ENCODE data around the gene ANHX.

ANHX gene

GRCh38 chr12:133206390-133206789, 29.3 kb downstream of the ANHX start:
- Histone ChIP-seq H3K9me3 (ENCODE audit: insufficient read depth, low read length, severe bottlenecking) (peaks cover 93% of the 10 kb centered on the region), H3K79me2 (ENCODE audit: insufficient read depth, low read length) (no peaks in the 10 kb centered on the region), H3K4me1 (ENCODE audit: insufficient read depth, low read length) (no peaks in the 10 kb centered on the region), H3K4me2 (ENCODE audit: insufficient read depth, low read length) (no peak overlapping the region), H3K27ac (ENCODE audit: low read length) (no peak overlapping the region), H3K27me3 (ENCODE audit: insufficient read depth, low read length, poor library complexity) (no peaks in the 10 kb centered on the region), H3K36me3 (ENCODE audit: insufficient read depth, low read length) (peaks cover 29% of the 10 kb centered on the region), H3K4me3 (ENCODE audit: low read depth in 1 of 2, low read length in 2 of 2) (no peak overlapping the region), H4K20me1 (ENCODE audit: insufficient read depth, low read length) (no peaks in the 10 kb centered on the region), H3K9ac (ENCODE audit: low read depth, low read length) (no peak overlapping the region), H2AFZ (ENCODE audit: low read depth, low read length) (no peak overlapping the region)
- ATAC-seq (ENCODE audit: insufficient read depth, low read depth) (no peak), DNase-seq (no peak)
- no peak for TF ChIP-seq EZH2 (IDR thresholded peaks at IDR 0.05; ENCODE audit: borderline replicate concordance, low read depth, low read length, severe bottlenecking)
- TF ChIP-seq CTCF (IDR thresholded peaks at IDR 0.05; ENCODE audit: borderline replicate concordance, extremely low read depth, low read length, poor library complexity, severe bottlenecking), result no peak

- Histone ChIP-seq H4K20me1 (ENCODE audit: insufficient read depth, low read length) (no peaks in the 10 kb centered on the region), H3K4me2 (ENCODE audit: insufficient read depth, low read length) (no peak overlapping the region), H2AFZ (ENCODE audit: low read depth, low read length) (no peak overlapping the region), H3K27me3 (ENCODE audit: insufficient read depth, low read length, poor library complexity) (no peaks in the 10 kb centered on the region), H3K27ac (ENCODE audit: low read length) (no peak overlapping the region), H3K36me3 (ENCODE audit: insufficient read depth, low read length) (peaks cover 40% of the 10 kb centered on the region), H3K4me3 (ENCODE audit: low read depth in 1 of 2, low read length in 2 of 2) (peak overlapping the region in 1 of 2 experiments; percentile 42; a peak in 2 of 4 replicates), H3K9me3 (ENCODE audit: insufficient read depth, low read length, severe bottlenecking) (peaks cover 87% of the 10 kb centered on the region), H3K79me2 (ENCODE audit: insufficient read depth, low read length) (no peaks in the 10 kb centered on the region), H3K4me1 (ENCODE audit: insufficient read depth, low read length) (no peaks in the 10 kb centered on the region), H3K9ac (ENCODE audit: low read depth, low read length) (no peak overlapping the region)
- ATAC-seq (ENCODE audit: insufficient read depth, low read depth) (no peak), DNase-seq (no peak)
- TF ChIP-seq EZH2 (IDR thresholded peaks at IDR 0.05; ENCODE audit: borderline replicate concordance, low read depth, low read length, severe bottlenecking) (no peak), CTCF (IDR thresholded peaks at IDR 0.05; ENCODE audit: borderline replicate concordance, extremely low read depth, low read length, poor library complexity, severe bottlenecking) (no peak)
These were observed 31.4 kb downstream of the ANHX start for GRCh38 chr12:133204264-133204603.

GRCh38 chr12:133203344-133204263, 32.1 kb downstream of the ANHX start:
- no peak overlapping the region for H2AFZ ChIP-seq (ENCODE audit: low read depth, low read length)
- TF ChIP-seq CTCF (IDR thresholded peaks at IDR 0.05; ENCODE audit: borderline replicate concordance, extremely low read depth, low read length, poor library complexity, severe bottlenecking) (no peak), EZH2 (IDR thresholded peaks at IDR 0.05; ENCODE audit: borderline replicate concordance, low read depth, low read length, severe bottlenecking) (no peak)
- no peaks in the 10 kb centered on the region for H3K79me2 ChIP-seq (ENCODE audit: insufficient read depth, low read length)
- no peak for DNase-seq
- H3K4me2 ChIP-seq (ENCODE audit: insufficient read depth, low read length), result no peak overlapping the region
- H4K20me1 ChIP-seq (ENCODE audit: insufficient read depth, low read length), result no peaks in the 10 kb centered on the region
- no peaks in the 10 kb centered on the region for H3K4me1 ChIP-seq (ENCODE audit: insufficient read depth, low read length)
- peak overlapping the region in 1 of 2 experiments; percentile 42; a peak in 2 of 4 replicates for H3K4me3 ChIP-seq (ENCODE audit: low read depth in 1 of 2, low read length in 2 of 2)
- H3K27me3 ChIP-seq (ENCODE audit: insufficient read depth, low read length, poor library complexity), result no peaks in the 10 kb centered on the region
- H3K27ac ChIP-seq (ENCODE audit: low read length), result no peak overlapping the region
- ATAC-seq (ENCODE audit: insufficient read depth, low read depth), result no peak
- H3K9me3 ChIP-seq (ENCODE audit: insufficient read depth, low read length, severe bottlenecking), result peaks cover 82% of the 10 kb centered on the region
- H3K9ac ChIP-seq (ENCODE audit: low read depth, low read length), result no peak overlapping the region
- peaks cover 40% of the 10 kb centered on the region for H3K36me3 ChIP-seq (ENCODE audit: insufficient read depth, low read length)
